Breast epithelium (tissue), 4 donors: ENCODE data around the gene MARK3. TPM values are rescaled to one million over a fixed set of nuclear protein-coding genes. Genes with fewer than 3 reads are reported as not detected.
"Not testable (repeated sequence)": the region's sequence is repeated elsewhere in the genome, so short reads cannot be mapped to it uniquely, and the experiment has no call there.

Experiments
- DNase-seq, 2 donors: peaks; one replicate each; pipeline ENCODE4 v3.0.0-alpha.2; 2019; ENCODE audit warnings: low spot score in 2 of 2
- H3K27ac ChIP-seq, 2 donors: fragments of 200-600 bp; sonication (generic) in 1 of 2; one replicate each; pipeline ENCODE4 v1.5.1; 2016 to 2019; ENCODE audit warnings: mild to moderate bottlenecking in 1 of 2
- H3K27me3 ChIP-seq, 2 donors: fragments of 200-600 bp; sonication (generic) in 1 of 2; one replicate each; pipeline versions ENCODE4 v1.5.1 to v1.6.0; 2017 to 2019; ENCODE audit warnings: control low read depth in 1 of 2, mild to moderate bottlenecking in 1 of 2
- H3K36me3 ChIP-seq: fragments of 200-600 bp; one replicate; pipeline ENCODE4 v1.5.1; 2019
- H3K4me1 ChIP-seq, 2 donors: fragments of 200-600 bp; sonication (generic); one replicate each; pipeline ENCODE4 v1.5.1; 2016 to 2019; ENCODE audit warnings: control low read depth in 1 of 2
- H3K4me3 ChIP-seq, 3 donors: fragments of 200-600 bp; sonication (generic); 1 replicate in 2 of 3; 2 replicates in 1 of 3; pipeline ENCODE4 v1.5.1; 2016 to 2019; ENCODE audit warnings: mild to moderate bottlenecking in 3 of 3, moderate library complexity in 2 of 3
- H3K9me3 ChIP-seq, 2 donors: fragments of 200-600 bp; sonication (generic) in 1 of 2; one replicate each; pipeline ENCODE4 v1.5.1; 2016 to 2019; ENCODE audit warnings: control low read depth in 1 of 2
- POLR2A ChIP-seq: fragments of 450-650 bp; IDR thresholded peaks from one replicate; pipeline ENCODE4 v1.6.1; 2016; ENCODE audit warnings: antibody characterized with exemption, mild to moderate bottlenecking, moderate library complexity
- POLR2AphosphoS5 ChIP-seq, 3 donors: sonication (generic); formaldehyde crosslinking; IDR thresholded peaks; one replicate each; pipeline ENCODE4 v1.6.1; 2017; ENCODE audit warnings: antibody characterized with exemption in 3 of 3
- intact Hi-C: fragments of 100-400 bp; cut with DNase I; formaldehyde crosslinking; loops from one replicate; pipeline ENCODE4 v1.15.1; 2023; ENCODE audit warnings: low total_unique reads
- total RNA-seq, 3 donors: library from RNA; depleted of rRNA; stranded (reverse); fragments of >200 nt; gene quantifications; one replicate each; pipeline ENCODE4 v1.1.0, GENCODE V29; 2016
- TF ChIP-seq, protein P1 (sequence below), 3 donors: fragments of 450-650 bp; IDR thresholded peaks; one replicate each; pipeline ENCODE4 v1.5.1; 2016 to 2017; ENCODE audit warnings: antibody characterized with exemption in 3 of 3, mild to moderate bottlenecking in 3 of 3, moderate library complexity in 3 of 3

The MARK3 gene
- total RNA-seq, 3 donors from 2014 or later, result 70.2 to 107 (median 87.5) TPM

DNA sequence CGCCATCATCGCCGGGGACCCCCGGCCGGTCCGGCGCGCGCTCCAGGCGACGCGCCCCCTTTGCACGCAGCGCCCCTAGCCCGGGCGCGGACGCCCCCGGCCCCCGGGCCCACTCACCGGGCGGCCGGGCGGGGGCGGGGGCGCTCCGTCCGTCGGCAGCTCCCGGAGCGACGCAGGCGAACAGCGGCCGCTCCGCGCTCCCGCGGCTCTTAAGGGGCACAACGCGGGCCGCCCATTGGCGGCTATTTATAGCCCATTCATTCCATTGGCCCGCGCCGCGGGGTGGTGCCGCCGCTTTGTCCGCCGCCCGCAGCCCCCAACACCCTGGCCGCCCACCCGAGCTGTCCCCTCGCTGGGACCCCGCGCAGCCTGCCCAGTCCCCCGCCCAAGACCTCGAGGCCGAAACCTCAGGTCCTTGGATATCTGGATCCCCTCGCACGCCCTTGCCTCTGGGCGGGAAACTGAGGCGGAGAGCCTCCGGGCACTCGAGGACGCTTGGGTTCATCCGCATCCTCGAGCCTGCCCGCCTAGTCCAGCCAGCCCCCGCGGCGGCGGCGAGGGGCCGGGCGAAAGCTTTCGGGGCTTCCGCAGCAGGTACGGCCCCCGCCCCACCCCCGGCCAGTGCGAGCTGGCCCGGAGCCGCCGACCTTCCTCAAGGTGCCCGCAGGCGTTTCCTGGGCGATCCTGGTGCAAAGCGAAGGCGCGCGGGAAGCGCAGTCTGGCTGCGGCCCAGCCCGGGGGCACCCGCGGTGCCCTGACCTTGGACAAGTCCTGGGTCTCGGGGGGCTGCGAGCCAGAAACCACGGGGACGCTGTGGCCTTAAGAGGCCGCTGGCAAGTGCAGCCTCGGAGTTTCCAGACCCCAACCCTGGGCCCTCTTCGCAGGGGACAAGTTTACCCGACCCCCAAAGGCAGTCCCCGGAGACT is 137.7 kb downstream of the MARK3 start, which contains the start of gene CKB:
Gene CKB, minus strand, starts transcription at position 182 of the 926 bp plus-strand sequence. CDS start 337 bp downstream, outside the sequence.
- TF ChIP-seq POLR2AphosphoS5 (IDR thresholded peaks at IDR 0.05) (peak in 1 of 3 donors; percentile 19), POLR2A (no peak)
- TF ChIP-seq, protein P1, sequence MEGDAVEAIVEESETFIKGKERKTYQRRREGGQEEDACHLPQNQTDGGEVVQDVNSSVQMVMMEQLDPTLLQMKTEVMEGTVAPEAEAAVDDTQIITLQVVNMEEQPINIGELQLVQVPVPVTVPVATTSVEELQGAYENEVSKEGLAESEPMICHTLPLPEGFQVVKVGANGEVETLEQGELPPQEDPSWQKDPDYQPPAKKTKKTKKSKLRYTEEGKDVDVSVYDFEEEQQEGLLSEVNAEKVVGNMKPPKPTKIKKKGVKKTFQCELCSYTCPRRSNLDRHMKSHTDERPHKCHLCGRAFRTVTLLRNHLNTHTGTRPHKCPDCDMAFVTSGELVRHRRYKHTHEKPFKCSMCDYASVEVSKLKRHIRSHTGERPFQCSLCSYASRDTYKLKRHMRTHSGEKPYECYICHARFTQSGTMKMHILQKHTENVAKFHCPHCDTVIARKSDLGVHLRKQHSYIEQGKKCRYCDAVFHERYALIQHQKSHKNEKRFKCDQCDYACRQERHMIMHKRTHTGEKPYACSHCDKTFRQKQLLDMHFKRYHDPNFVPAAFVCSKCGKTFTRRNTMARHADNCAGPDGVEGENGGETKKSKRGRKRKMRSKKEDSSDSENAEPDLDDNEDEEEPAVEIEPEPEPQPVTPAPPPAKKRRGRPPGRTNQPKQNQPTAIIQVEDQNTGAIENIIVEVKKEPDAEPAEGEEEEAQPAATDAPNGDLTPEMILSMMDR (IDR thresholded peaks at IDR 0.05), result no peak
- no peaks in the 10 kb centered on the region for H3K27me3 ChIP-seq
- H3K9me3 ChIP-seq, result no peaks in the 10 kb centered on the region
- H3K4me1 ChIP-seq, result peaks cover 0 to 10% of the 10 kb centered on the region in 2 donors
- peak within 1 kb of the TSS; percentile 73 to 83 for H3K27ac ChIP-seq
- no peaks in the 10 kb centered on the region for H3K36me3 ChIP-seq
- no peak for DNase-seq
- intact Hi-C loops, result no loop called here
- H3K4me3 ChIP-seq, result peak within 1 kb of the TSS; percentile 54 to 81 (median 61)

DNA sequence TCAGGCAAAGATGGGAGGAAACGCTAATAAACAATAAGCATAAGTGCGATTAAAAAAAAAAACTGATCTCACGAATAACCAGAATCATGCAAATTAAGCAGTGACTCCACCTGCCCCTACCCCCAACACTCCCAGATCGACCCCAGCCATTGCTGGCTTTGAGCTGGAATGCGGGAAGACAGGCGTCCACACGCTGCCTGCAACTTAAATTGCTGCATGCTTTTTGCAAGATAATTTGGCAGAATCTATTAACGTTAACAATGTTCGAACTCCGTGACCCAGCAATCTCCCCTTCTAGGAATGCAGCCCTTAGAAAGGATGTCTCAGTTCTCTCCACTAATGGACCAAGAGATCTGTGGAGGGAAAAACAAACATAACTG is 138.3 kb downstream of the MARK3 start:
- Histone ChIP-seq H3K9me3 (no peaks in the 10 kb centered on the region), H3K36me3 (no peaks in the 10 kb centered on the region), H3K27ac (no peak overlapping the region), H3K4me3 (no peak overlapping the region), H3K4me1 (peaks cover 0 to 16% of the 10 kb centered on the region in 2 donors), H3K27me3 (no peaks in the 10 kb centered on the region)
- TF ChIP-seq POLR2AphosphoS5 (IDR thresholded peaks at IDR 0.05), result no peak
- TF ChIP-seq POLR2A, result no peak
- TF ChIP-seq, protein P1 (IDR thresholded peaks at IDR 0.05), result no peak
- DNase-seq, result no peak
- intact Hi-C loops, result no loop called here

DNA sequence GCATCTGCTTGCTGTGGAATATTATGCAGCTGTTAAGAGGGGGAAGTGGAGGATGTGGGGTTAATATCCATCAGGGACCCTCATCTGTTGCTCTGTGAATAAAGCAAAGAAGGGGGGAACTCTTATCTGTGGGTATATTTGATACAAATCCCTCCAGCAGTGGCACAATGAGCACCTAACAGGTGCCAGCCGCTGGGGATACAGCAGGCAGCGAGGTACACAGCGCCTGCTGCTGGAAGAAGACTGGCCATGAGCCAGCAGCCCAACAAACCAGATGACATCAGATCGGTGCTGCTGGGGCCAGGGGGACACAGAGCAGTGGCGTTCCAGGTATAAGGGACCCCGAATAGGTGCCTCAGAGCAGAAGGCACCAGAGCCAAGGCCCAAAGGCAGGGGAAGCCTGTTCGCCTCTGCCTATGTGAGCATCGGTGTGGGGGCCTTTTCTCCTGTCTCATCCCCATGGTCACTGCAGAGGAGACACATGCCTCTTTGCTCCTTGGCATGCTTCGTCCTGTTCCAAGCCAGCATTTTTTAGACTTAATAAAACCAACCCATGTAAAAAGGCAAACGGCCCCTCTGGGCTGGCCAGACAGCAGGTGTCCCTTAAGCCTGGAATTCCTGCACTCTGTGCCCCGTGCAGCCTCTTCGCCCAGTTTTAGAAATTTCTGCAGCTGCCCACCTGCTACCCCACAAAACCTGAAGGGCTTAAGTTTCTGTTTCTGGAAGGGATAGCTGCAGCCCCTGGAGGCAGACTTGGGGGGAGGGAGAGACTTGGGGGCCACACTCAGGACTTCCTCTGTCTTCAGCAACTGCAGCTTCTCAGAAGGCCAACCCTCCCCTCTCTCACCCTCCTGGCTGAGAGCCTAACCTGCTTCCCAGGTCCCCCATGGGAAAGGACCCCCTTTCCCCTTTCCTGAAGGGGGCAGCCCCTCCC is 139.1 kb downstream of the MARK3 start:
- H3K4me1 ChIP-seq, result peaks cover 0 to 16% of the 10 kb centered on the region in 2 donors
- no peaks in the 10 kb centered on the region for H3K9me3 ChIP-seq
- intact Hi-C loops, result no loop called here
- TF ChIP-seq, protein P1 (IDR thresholded peaks at IDR 0.05), result no peak
- no peak for TF ChIP-seq POLR2A
- no peak for TF ChIP-seq POLR2AphosphoS5 (IDR thresholded peaks at IDR 0.05)
- H3K36me3 ChIP-seq, result no peaks in the 10 kb centered on the region
- DNase-seq, result no peak
- no peak overlapping the region for H3K4me3 ChIP-seq
- H3K27ac ChIP-seq, result no peak overlapping the region
- no peaks in the 10 kb centered on the region for H3K27me3 ChIP-seq

- DNase-seq, intact Hi-C loops, H3K27me3 ChIP-seq, H3K9me3 ChIP-seq, H3K4me3 ChIP-seq, H3K27ac ChIP-seq, H3K36me3 ChIP-seq: not testable (repeated sequence)
- peaks cover 3 to 28% of the 10 kb centered on the region in 2 donors for H3K4me1 ChIP-seq
These were observed 140.4 kb downstream of the MARK3 start for GRCh38 chr14:103525430-103526246.
